Heart left ventricle (tissue), 13 donors: Measurements from ENCODE around the gene KCNE5.

Source experiments
- POLR2A ChIP-seq, 2 donors: fragments of 450-650 bp; IDR thresholded peaks; one replicate each; pipeline ENCODE4 v1.6.1; 2017; ENCODE audit warnings: antibody characterized with exemption in 2 of 2, mild to moderate bottlenecking in 2 of 2, moderate library complexity in 2 of 2
- TF ChIP-seq, protein P1 (sequence below), 12 donors: fragments of 200-600 bp; sonication (generic) in 4 of 12; IDR thresholded peaks; one replicate each; pipeline versions ENCODE4 v1.5.0 to v1.8.0; 2018 to 2022; ENCODE audit warnings: antibody characterized with exemption in 12 of 12, mild to moderate bottlenecking in 5 of 12
- donor health status: ischemic (EF 13 %, LVEDD 7.1; RV severe dilation, severe dysfunction).
- donor health status: DM: no; HTN: yes; CAD: no.
- donor health status: DM: no; HTN: no; CAD: no.
- donor health status: ischemic (EF 25% LVEDD 6.9; RV normal size, moderate dysfunction).
- donor health status: ischemic (EF 25% LVEDD 5.7; RV mildly dilated, moderate dysfunction).
- donor health status: ischemic (EF 35%, LVEDD 5.7; RV mildly dilated, moderate dysfunction).
- donor health status: nonischemic (EF 11% LVEDD 7.7; RV severe dilation, severe dysfunction).
- donor health status: DM: yes; HTN: yes; CAD: no.
- donor health status: PGD.
- donor health status: ischemic (EF 29% LVEDD 5.4; RV normal size, mild dysfunction).
- donor health status: nonischemic (EF 23%, LVEDD 6.1; RV moderate dilation, normal function).

DNA sequence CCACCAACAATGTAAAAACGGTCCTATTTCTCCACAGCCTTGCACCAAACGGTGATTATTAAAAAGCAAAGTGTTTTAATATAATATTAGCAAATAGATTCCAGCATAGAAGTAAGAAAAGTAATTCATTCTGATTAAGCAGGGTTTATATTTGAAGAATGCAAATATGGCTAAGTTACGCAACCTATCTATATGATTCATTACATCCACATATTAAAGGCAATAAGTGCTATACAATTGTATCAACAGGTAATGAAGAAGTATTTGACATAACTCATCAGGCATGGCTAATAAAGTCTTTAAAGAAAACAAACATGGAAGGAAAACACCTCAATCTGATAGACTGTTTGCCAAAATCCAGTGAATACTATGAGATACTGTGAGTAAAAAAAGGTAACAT lies 29.0 kb downstream of the KCNE5 start:
- TF ChIP-seq, protein P1, sequence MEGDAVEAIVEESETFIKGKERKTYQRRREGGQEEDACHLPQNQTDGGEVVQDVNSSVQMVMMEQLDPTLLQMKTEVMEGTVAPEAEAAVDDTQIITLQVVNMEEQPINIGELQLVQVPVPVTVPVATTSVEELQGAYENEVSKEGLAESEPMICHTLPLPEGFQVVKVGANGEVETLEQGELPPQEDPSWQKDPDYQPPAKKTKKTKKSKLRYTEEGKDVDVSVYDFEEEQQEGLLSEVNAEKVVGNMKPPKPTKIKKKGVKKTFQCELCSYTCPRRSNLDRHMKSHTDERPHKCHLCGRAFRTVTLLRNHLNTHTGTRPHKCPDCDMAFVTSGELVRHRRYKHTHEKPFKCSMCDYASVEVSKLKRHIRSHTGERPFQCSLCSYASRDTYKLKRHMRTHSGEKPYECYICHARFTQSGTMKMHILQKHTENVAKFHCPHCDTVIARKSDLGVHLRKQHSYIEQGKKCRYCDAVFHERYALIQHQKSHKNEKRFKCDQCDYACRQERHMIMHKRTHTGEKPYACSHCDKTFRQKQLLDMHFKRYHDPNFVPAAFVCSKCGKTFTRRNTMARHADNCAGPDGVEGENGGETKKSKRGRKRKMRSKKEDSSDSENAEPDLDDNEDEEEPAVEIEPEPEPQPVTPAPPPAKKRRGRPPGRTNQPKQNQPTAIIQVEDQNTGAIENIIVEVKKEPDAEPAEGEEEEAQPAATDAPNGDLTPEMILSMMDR (IDR thresholded peaks at IDR 0.05): no peak
- TF ChIP-seq POLR2A (IDR thresholded peaks at IDR 0.05): no peak
